NCI-H2171 (cell line): ENCODE measurements around the gene MAPT.
A peak's percentile ranks its signal among the peaks of the same experiment; 100 is the strongest.

Experiments
- DNase-seq: peaks from one replicate; lab custom pipeline; 2025; lab: John Stamatoyannopoulos, UW

The MAPT gene

GRCh38 chr17:46028981-46029565 lies 134.7 kb downstream of the MAPT start:
- no peak for DNase-seq

DNA sequence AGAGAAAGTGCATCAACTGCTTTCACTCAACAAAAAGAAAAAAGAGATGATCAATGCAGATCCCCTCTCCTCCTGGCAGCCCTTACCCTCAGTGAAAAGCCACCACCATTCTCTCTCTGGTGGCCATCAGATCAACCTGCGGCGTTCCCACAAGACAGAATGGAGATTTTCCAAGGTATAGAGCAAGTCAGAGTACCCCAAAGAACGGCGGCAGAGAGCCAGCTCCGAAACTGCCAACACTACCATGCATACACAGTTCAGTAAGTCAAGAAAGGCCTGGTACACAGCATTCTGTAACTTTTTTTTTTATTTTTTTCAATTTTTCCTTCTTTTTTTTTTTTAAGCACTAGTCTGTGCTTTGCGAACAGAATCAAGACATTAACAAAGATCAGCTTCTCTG lies 135.3 kb downstream of the MAPT start:
- DNase-seq, result no peak

GRCh38 chr17:46030752-46031151 lies 136.4 kb downstream of the MAPT start:
- DNase-seq, result no peak

DNA sequence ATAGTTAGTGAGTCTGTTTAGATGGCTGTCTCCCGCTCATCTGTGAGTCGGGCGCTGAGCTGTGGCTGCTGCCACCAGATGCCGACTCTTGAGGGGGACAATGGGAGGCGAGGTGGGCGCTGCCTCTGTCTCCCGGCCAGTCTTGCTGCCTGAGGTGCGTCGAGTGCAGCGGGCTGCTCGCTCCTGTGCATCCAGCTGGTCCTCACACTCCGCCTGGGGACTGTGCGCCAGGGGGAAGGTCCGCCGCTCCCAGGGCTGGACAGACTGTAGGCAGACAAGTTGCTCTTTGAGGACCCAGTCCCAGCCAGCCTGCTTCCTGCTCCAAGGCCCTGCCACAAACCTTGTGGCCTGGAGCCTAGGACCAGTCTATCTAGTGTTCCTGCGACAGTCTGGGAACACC lies 137.1 kb downstream of the MAPT start:
- no peak for DNase-seq

DNA sequence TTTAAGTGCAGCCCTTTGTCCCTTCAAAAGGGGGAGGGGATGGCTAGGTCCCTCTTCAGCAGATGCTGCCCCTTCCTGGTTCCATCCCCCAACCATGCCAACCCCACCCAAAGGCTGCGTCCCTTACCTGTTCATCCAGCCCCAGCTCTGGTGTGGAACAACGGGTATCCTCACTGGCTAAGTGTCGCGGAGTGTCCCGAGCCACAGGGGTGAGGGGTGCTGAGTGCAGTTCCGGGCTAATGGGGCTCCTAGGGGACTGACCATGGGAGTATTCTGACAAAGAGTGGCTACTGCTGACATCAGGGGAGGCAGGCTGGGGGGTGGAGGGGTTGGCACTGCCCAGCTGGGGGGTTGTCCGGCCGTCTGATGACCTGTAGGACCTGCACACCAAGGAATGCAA lies 137.6 kb downstream of the MAPT start:
- DNase-seq, result no peak

GRCh38 chr17:46032909-46033308 lies 138.6 kb downstream of the MAPT start:
- no peak for DNase-seq

GRCh38 chr17:46033392-46033791 lies 139.0 kb downstream of the MAPT start:
- DNase-seq, result no peak

- DNase-seq, result no peak
These were observed 140.9 kb downstream of the MAPT start for GRCh38 chr17:46035112-46035818.

- DNase-seq, result no peak
These were observed 142.1 kb downstream of the MAPT start for GRCh38 chr17:46036491-46036890.

- no peak for DNase-seq
These were observed 143.4 kb downstream of the MAPT start for GRCh38 chr17:46037722-46038255.

- no peak for DNase-seq
These were observed 144.1 kb downstream of the MAPT start for GRCh38 chr17:46038414-46038813.

DNA sequence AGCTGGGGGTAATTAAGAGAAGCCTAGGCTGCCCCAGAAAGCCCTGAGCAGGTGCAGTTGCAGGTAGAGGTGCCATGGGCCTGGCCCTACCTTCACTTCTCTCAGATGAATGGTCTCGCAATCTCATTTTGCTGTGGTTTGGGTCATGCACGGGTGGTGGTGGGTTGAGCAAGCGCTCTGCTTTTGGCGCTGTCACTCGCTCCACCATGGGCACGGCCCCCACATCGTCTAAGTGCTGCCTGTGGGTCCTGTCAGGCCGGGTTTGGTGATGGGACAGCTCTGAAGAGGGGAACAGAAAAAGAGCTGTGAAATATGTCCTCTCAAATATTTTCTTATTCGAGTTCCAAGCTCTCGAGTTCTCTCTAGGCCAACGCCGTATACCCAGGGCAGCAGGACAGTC lies 144.6 kb downstream of the MAPT start:
- no peak for DNase-seq

- no peak for DNase-seq
These were observed 145.3 kb downstream of the MAPT start for GRCh38 chr17:46039592-46040186.

- DNase-seq, result no peak
These were observed 147.9 kb downstream of the MAPT start for GRCh38 chr17:46042246-46042645.

- DNase-seq, result no peak
These were observed 148.6 kb downstream of the MAPT start for GRCh38 chr17:46042925-46043324.

- DNase-seq, result no peak
These were observed 149.3 kb downstream of the MAPT start for GRCh38 chr17:46043606-46044005.

GRCh38 chr17:46044286-46044928 lies 150.1 kb downstream of the MAPT start:
- peak; percentile 53 for DNase-seq

DNA sequence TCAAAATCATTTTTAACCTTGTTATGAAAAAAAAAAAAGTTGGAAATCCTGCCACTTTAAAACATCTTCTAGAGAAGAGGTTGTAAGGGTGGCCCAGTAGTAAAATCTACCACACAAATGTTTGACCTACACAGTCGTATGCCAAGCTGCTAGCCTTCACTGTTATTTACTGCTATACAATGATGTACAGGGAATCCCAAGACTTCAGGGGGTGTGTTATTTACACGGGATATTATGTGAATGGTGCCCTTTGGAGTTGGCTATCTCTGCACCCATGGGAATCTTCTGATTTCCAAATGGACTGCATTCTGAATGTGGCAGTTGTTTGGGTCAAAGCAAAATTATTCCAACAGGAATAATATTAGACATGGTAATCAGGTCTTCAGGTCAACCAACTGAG lies 150.6 kb downstream of the MAPT start:
- DNase-seq, result no peak

DNA sequence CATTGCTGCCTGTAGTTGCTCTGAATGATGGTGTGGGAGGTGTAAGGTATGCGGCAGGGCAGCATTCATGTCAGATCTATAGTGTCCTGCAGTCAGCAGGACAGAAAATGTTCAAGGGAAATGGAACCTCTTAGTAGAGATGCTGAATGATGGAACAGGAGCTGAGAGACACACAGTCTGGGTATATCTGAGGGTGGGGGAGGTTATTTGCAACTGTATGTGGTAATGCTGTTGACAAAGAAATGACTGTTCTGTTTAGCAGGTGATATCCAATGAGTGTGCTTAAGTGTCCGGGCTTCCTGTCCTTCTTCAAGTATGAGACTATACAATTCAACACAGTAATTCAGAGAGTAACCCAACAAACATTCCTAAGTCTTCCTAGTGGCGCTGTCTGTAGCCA lies 151.3 kb downstream of the MAPT start:
- DNase-seq, result no peak

DNA sequence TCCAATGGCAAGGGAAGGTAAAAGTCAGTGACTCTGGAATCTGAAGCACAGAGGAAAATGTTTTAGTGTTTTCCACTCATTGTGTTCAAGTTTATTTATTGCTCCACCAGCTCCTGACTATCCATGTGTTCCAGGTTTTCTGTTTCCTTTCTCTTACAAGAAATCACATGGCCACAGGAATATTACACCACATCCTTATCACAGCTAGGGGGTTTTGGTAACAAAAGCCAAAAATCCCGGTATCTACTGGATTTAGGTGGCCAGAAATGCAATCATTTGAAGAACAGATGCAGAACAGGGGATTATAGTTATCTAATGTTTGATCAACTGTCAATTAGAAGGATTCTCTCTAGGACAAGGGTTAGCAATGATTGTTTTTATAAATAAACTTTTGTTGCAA lies 152.6 kb downstream of the MAPT start:
- DNase-seq, result no peak

DNA sequence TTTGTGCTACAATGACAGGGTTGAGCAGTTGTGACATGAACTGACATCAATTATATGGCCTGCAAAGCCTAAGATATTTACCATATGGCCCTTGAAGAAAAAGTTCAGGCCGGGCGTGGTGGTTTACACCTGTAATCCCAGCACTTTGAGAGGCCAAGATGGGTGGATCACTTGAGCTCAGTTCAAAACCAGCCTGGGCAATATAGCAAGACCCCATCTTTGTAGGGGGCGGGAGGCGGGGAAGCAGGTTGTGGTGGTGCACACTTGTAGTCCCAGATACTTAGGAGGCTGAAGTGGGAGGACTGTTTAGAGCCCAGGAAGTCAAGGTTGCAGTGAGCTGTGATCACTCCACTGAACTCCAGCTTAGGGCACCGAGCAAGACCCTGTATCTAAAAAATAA lies 153.0 kb downstream of the MAPT start:
- no peak for DNase-seq

- no peak for DNase-seq
These were observed 153.5 kb downstream of the MAPT start for GRCh38 chr17:46047856-46048255.

DNA sequence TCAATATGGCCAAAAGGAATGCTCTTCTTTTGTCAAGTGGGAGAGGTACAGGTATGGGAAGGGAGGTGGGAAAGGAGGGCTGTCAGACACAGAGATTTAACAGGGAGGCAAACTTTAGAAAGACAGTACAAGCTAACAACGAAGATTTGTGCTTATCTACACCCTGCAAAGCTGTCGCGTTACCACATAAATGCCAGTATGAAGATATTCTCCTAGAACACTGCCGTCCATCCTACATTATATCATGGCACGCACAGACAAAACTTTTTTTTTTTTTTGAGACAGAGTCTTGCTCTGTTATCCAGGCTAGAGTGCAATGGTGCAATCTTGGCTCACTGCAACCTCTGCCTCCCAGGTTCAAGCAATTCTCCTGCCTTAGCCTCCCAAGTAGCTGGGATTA lies 155.3 kb downstream of the MAPT start:
- DNase-seq, result no peak
